Activated CD4-positive, alpha-beta T cell treated with anti-CD3 and anti-CD28 coated beads for 1 hour (primary cell): ENCODE results near the gene CYP39A1.

ENCODE experiments used
- DNase-seq: peaks from one replicate; pipeline ENCODE4 v3.0.0-alpha.2; 2020

The CYP39A1 gene, protein sequence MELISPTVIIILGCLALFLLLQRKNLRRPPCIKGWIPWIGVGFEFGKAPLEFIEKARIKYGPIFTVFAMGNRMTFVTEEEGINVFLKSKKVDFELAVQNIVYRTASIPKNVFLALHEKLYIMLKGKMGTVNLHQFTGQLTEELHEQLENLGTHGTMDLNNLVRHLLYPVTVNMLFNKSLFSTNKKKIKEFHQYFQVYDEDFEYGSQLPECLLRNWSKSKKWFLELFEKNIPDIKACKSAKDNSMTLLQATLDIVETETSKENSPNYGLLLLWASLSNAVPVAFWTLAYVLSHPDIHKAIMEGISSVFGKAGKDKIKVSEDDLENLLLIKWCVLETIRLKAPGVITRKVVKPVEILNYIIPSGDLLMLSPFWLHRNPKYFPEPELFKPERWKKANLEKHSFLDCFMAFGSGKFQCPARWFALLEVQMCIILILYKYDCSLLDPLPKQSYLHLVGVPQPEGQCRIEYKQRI

DNA sequence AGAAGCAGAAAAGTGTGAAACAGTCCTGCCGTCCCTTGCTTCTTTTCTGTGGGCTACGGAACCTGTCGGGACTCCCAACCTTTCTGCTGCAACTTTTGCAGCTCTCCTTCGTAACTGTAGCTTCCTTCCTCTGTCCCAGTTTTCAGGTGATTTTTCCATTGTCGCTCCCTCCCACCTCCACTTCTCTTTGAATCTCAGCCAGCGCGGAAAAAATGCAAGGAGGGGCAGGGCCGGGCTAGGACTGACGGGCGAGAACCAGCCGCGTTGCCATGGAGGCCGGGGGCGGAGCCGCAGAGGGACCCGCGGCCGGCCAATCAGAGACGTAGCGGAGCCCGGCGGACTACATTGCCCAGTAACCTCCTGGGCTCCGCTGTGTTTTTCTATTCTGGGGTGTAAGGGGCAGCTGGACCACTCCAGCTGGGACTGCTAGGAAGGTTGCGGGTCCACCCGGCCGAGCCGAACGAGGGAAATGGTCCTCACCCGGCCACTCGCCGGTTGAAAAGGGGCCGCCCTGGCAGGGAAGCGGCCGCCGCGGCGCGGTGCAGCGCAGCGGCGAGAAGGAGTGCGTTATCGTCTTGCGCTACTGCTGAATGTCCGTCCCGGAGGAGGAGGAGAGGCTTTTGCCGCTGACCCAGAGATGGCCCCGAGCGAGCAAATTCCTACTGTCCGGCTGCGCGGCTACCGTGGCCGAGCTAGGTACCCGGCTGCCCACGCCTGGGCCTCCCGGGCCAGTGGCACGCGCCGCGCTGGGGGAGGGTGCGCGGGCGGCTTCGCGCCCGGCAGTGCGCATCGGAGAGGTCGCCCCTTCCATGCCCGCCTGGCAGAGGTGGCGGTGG, at the start of gene CYP39A1, which contains the start of gene SLC25A27:
Gene CYP39A1 (minus strand): TSS at position 216 of the 836 bp plus-strand sequence. CDS start 236 bp downstream, outside the sequence.
Gene SLC25A27 (plus strand): TSS at position 373 of the 836 bp plus-strand sequence. CDS start 218 bp downstream, at position 591.
- peak; percentile 69 for DNase-seq

DNA sequence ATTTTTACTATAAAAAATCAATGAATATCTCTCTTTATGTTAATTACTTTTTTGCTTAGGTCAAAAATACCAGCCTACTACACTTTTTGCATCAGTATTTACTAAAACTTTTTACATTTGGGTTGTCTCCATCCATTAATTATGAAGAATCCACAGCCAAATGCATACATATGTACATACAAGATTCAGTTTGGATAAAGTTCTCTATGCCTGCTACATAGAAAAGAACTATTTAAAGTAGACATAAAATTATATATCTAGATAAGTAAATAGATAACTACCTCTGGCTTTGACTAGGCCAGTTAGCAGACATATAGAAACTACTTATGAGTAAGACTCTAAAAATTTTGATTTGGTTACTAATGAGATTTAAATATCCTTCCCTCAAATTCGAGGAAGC, 47.4 kb upstream of the CYP39A1 start:
- no peak for DNase-seq

DNA sequence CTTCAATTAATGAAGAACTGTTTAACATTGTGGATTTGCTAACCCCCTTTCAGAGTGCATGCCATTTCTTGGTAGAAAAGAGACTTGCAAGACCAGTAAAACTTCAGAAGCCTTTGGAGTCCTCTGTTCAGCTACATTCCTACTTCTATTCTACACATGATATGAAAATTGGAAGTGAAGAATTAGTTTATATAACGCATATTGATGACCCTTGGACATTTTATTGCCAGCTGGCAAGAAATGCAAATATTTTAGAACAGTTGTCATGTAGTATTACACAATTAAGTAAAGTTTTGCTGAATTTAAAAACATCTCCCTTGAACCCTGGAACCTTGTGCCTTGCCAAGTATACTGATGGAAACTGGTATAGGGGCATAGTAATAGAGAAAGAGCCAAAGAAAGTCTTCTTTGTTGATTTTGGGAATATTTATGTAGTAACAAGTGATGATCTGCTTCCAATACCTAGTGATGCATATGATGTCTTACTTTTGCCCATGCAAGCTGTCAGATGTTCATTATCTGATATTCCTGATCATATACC, 38.4 kb upstream of the CYP39A1 start:
- DNase-seq: no peak

DNA sequence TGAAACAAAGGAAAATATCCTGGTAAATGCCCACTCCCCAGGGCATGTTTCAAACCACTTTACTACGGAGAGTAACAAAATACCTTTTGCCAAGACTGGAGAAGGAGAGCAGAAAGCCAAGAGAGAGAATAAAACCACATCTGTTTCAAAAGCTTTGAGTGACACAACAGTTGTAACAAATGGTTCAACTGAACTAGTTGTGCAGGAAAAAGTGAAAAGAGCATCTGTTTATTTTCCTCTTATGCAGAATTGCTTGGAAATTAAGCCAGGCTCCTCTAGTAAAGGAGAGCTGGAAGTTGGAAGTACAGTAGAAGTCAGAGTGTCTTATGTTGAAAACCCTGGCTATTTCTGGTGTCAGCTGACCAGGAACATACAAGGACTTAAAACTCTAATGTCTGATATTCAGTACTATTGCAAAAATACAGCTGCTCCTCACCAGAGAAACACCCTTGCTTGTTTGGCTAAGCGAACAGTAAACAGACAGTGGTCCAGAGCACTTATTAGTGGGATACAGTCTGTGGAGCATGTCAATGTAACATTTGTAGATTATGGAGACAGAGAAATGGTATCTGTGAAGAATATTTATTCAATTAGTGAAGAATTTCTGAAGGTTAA, 37.6 kb upstream of the CYP39A1 start:
- no peak for DNase-seq

DNA sequence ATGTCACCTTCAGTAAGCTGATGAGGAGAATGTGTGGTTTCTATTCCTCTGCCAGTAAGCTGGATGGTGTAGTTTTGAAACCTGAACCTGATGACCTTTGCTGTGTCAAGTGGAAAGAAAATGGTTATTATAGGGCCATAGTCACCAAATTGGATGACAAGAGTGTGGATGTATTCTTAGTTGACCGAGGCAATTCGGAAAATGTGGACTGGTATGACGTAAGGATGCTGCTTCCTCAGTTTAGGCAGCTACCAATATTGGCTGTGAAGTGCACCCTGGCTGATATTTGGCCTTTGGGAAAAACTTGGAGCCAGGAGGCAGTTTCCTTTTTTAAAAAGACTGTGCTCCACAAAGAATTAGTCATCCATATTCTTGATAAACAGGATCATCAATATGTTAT, 37.0 kb upstream of the CYP39A1 start:
- no peak for DNase-seq

DNA sequence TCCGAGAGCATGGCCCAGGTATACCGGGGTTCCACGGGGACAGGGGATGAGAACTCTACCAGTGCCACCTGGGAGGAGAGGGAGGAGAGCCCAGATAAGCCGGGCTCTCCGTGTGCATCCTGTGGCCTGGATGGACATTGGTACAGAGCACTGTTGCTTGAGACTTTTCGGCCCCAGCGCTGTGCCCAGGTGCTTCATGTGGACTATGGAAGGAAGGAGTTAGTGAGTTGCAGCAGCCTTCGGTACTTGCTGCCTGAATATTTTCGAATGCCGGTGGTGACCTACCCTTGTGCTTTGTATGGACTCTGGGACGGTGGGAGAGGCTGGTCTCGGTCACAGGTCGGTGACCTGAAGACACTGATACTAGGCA, 36.3 kb upstream of the CYP39A1 start:
- no peak for DNase-seq

DNA sequence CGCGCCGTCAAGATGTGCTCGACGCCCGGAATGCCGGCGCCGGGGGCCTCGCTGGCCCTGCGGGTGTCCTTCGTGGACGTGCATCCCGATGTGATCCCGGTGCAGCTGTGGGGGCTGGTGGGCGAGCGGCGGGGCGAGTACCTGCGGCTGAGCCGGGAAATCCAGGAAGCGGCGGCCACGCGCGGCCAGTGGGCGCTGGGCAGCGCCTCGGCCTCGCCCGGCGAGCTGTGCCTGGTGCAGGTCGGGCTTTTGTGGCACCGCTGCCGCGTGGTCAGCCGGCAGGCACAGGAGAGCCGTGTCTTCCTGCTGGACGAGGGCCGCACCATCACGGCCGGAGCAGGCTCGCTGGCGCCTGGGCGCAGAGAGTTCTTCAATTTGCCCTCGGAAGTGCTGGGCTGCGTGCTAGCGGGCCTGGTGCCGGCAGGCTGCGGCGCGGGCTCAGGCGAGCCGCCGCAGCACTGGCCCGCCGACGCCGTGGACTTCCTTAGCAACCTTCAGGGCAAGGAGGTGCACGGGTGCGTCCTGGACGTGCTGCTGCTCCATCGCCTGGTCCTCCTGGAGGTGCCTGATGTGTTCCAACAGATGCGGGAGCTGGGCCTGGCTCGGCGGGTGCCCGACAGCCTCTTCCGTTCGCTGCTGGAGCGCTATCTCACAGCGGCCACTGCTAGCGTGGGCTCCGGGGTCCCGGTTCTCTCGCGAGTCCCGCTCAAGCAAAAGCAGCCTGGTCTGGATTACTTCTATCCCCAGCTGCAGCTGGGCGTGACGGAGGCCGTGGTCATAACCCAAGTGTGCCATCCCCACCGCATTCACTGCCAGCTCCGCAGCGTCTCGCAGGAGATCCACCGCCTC, 35.7 kb upstream of the CYP39A1 start:
- no peak for DNase-seq

DNA sequence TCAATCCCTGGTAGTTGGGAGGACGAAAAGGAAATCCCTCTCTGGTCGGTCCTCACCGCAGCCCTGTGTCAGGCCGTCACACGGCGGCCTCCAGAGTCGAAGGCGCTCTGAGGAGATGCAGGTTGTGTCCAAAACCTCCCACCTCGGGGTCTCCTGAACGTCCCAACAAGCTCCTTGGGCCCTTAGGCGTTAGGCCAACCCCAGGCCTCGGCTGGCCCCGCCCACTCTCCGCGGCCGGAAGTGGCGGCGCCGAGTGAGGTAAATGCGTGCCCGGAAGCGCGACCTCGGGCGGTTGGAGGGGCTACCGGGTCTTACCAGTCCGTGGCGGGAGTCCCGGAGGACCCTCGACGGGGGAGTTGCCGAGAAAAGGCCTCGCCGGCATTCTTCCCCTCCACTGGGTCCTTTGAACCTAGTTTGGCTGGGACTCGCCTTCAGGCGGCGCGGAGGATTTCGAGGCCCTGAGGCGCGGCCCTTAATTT, 35.0 kb upstream of the CYP39A1 start, which contains the start of gene TDRD6:
Gene TDRD6 (plus strand): TSS at position 267 of the 479 bp plus-strand sequence. CDS start 244 bp downstream, outside the sequence.
- DNase-seq: no peak

DNA sequence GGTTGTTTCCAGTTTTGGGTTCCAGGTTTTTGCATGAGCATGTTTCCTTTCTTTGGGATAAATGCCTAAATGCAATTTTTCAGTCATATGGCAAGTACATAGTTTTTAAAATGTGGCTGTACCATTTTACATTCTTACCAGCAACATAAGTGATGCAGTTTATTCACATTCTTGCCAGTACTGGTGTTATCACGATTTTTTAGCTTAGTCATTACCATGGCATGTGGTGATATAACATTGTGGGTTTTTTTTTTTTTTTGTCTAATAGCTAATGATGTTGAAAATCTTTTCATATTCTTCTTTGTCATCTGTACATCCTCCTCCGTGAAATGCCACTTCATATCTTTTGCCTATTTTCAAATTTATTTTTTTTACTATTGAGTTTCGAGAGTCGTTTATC, 32.2 kb upstream of the CYP39A1 start:
- no peak for DNase-seq

DNA sequence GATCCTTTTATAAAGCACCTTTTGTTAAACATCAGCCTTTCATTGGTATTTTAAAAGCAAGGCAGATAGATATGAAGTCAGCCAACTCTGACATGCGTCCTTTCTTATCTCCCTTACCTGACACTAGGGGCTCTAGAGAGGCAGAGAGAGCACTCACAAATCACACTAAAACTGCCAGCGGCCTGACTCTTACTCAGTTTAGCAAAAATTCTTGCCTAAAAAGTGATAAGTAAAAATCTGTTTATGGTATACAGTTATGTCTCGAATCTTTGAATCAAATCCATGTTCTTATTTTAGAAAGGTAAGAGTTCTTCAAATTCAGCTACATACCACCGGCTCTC, 24.7 kb upstream of the CYP39A1 start:
- no peak for DNase-seq

DNA sequence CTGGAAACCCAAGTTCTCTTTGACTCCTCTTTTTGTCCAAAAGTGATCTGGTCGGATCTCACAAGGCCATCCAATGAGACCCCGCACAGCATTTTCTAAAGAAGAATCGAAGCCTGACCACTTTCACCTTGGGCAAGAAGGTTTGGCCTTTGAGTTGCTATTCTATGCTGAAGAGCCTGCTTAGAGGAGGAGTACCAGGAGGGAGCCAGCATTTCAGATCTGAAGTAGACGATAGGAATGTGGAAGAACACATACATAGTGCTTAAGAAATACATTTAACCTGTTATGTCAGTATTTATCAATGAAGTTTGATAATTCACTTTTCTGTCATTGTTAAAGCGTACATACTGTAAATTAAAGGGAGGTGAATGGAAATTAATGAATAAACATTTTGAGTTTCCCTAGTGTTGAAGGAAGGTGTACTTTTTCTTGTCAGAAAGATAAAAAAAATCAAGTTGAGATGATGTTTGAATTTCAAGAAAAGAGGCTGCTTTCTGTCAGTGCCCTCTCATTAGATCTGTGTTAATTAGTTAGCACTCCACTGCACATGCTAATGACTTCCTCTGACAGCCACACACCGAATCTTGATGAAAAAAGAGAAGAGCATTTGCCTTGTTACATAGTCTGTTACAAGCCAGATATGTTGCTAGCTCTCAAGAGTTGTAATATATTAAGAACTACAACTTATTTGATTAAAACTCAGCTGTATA, 24.1 kb upstream of the CYP39A1 start:
- no peak for DNase-seq

DNA sequence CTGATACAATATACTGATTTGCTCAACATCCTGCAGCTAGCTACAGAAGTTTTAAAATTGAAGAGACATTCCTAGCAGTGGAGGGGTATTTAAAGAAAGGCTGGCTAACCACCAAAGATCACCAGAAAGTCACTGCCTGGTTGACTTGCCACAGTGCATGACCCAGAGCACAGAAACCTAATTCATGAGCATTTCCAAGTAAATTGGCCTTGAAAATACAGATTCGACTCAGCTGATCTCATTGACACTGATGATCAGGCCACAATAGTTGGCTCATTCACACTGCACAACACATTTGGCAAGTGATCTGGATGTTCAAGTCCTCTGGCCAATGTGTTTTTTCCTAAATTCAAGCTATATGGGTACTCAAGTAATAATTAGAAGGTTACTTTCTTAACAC, 21.8 kb upstream of the CYP39A1 start:
- DNase-seq: no peak

DNA sequence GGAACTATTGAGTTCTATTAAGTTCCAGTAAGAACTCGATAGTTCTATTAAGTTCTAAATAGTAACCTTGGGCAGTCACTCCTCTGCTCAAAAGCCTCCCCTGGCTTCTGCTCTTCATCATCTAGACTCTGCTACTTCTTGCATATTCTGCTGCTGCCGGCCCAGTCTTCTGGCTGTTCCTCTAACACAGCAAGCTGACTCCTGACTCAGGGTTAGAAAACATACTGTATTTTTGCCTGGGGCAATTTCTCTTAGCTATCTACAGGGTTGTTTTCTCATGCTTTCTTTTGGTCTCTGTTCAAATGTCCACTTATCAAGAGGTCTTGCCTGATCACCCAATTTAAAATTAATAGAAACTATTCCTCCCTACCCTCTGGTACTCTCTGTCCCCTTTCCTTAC, 14.8 kb upstream of the CYP39A1 start:
- DNase-seq: no peak

DNA sequence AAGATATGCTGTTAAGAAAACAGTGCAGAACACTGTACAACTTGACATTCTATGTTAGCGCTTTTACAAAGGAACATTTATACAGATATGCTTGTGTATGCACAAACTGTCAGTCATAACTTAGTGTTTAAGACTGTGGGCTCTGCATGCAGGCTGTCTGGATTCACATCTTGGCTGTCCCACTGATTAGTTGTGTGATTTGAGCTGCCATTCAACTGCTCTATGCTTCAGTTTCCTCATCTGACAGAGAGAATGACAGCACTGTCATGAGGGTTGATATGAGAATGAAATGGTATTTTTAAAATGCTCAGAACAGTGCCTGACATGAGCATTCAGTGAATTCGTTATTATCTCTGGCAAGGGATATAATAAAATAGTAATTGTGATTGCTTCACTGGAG, 8.9 kb upstream of the CYP39A1 start:
- DNase-seq: no peak

DNA sequence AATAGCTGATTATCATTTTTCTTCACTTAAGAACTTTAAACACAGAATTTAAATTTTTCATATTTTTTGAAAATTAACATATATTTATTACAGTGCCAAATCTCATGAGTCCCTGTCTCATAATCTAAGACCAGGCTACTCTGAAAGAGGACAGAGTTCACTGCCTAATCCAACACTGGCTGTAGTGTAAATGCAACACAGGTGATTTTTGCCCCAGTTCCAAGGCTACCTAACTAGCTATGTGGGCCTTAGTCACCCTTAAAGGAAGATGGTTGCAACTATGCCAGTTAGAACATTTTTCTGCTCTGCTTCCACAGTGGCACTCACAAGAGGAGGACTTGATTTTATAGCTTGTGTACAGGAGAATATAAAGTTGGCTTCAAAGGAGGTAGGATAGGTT, 5.0 kb upstream of the CYP39A1 start:
- no peak for DNase-seq

DNA sequence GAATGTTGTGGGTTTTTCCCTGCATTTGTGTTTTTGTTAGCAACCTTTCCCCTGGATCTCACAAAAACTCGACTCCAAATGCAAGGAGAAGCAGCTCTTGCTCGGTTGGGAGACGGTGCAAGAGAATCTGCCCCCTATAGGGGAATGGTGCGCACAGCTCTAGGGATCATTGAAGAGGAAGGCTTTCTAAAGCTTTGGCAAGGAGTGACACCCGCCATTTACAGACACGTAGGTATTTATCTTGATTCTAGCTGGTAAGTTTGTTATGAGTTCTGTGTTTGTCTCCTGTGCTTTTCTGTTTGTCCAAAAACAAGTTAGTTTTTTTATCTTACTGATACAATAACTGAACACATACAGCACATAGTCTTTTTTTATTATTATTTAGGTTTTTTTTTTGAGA, 3.2 kb upstream of the CYP39A1 start:
- no peak for DNase-seq

DNA sequence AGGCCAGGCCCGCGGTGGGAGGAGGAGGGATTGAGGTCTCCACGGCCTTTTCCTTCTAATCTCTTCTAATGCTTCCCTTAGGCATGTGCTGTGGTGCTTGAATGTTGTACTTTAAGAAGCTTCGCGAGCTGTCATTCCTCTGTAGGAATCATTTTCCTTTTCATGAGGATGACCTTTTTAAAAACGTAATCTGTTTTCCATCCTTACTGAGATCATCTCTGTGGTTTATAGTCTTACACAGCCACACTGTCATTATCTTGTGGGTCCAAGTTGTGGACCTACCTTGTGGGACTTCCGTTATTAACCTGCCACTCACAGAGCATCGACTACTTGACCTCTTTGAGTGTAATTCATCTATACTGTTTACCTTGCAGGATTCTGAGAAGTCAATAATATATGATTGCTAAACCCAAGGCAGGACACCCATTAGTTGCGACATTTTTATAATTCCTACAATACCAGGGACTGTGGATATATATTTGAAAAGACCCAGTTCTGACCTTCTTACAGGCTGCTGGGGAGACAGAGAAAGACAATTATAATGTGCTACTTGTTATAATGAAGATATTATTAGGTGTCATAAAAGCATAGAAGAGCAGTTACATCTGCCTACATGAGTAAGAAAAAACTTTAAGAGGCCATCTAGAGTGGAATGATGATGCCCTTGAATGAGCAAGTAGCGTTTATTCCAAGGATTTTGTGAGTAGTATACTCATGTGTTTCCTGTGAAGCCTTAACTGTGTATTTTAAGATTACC, 999 bp upstream of the CYP39A1 start:
- DNase-seq: no peak

DNA sequence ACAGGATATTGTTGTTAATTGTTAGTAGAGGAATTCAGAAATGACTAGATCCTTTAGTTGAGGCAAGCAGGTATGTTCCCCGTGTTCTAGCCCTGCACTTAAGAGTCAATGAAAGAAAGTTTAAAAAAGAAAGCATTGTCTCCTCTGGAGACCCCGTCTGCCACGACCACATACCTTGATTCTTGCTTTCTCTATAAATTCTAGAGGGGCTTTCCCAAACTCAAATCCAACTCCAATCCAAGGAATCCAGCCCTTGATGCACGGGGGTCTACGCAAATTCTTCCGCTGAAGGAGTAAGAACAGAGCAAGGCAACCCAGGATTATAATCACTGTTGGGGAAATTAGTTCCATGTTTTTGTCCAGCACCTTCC, 401 bp downstream of the CYP39A1 start:
- no peak for DNase-seq

DNA sequence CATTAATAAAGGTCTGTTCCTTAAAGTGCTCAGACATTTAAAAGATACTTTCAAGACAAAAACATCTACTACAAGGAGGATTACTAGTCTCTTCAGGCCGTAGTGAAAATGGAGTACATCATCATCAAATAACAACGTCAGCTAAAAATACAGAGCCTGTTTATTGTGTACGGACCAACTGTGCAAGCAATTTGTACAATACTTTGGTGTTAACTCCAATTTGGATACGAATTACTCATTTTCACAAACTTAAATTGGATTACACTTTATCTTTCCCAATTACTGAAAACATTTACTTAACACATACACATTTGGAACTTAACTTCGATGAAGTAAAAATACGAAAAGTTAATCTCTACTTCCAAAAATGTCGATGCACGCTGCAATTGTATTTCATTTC, 802 bp downstream of the CYP39A1 start:
- no peak for DNase-seq

DNA sequence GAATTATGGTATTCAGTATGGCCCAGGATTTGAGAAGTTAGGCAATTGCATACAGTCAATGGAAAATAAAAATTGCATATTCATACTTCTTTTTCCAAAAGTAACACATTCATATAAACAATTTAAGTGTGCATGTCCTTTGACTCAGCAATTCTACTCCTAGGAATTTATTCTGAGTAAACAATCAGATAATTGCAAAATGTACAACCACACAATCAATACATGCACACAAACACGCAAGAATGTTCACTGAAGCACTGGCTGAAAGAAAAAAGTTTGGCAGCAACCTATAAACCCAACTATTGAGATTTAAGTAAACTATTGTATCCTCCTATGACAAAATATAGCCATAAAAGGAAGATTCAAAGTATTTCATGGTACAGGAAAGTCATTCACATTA, 1.6 kb downstream of the CYP39A1 start:
- DNase-seq: no peak
